GM06990 (cell line): ENCODE data around the gene KCNH6.

ENCODE experiments used
- DNase-seq: peaks from one replicate; pipeline ENCODE4 v3.0.0-alpha.2; 2011; ENCODE audit not compliant: insufficient read length; ENCODE audit errors: extremely low read depth
- H3K27me3 ChIP-seq: replicated peaks from 2 replicates; pipeline ENCODE4 v1.6.0; 2011; ENCODE audit warnings: low read length; ENCODE audit not compliant: control insufficient read depth, insufficient read depth
- H3K36me3 ChIP-seq: 2 replicates; pipeline ENCODE4 v1.5.1; 2011; ENCODE audit warnings: low read length; ENCODE audit not compliant: control insufficient read depth, insufficient read depth
- H3K4me3 ChIP-seq: replicated peaks from 2 replicates; pipeline ENCODE4 v1.5.1; 2011; ENCODE audit warnings: low read depth, mild to moderate bottlenecking, control low read depth, low read length
- CTCF ChIP-seq: IDR thresholded peaks from 2 replicates; pipeline ENCODE4 v1.5.1; 2011; ENCODE audit warnings: low read length, control low read depth, mild to moderate bottlenecking, inconsistent platforms; ENCODE audit not compliant: insufficient read depth, poor library complexity, severe bottlenecking

KCNH6 gene

GRCh38 chr17:63483655-63484575 lies 39.2 kb upstream of the KCNH6 start:
- DNase-seq, result no peak
- Histone ChIP-seq H3K36me3 (no peaks in the 10 kb centered on the region), H3K4me3 (no peak overlapping the region), H3K27me3 (no peaks in the 10 kb centered on the region; the same call in 1 of the 2 replicates)
- no peak for TF ChIP-seq CTCF

GRCh38 chr17:63486317-63487013 lies 36.7 kb upstream of the KCNH6 start:
- TF ChIP-seq CTCF, result no peak
- Histone ChIP-seq H3K36me3 (no peaks in the 10 kb centered on the region), H3K4me3 (no peak overlapping the region), H3K27me3 (no peaks in the 10 kb centered on the region; the same call in 1 of the 2 replicates)
- DNase-seq, result no peak

DNA sequence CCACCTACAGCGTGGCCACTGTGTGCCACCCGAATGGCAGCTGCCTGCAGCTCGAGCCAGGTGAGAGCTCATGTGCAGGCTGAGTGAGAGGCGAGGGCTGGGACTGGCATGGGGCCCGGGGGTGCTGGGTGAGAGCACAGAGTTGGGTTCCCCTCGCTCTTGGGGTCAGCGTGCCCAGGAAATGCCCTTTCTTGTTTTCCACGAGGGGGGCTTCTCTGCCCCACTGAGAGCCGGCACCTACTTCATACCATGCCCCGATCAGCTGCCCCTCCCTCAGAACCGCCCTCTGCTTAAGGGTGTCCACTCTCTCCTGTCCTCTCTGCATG lies 36.2 kb upstream of the KCNH6 start:
- DNase-seq, result no peak
- TF ChIP-seq CTCF, result no peak
- Histone ChIP-seq H3K36me3 (no peaks in the 10 kb centered on the region), H3K4me3 (no peak overlapping the region), H3K27me3 (no peaks in the 10 kb centered on the region; the same call in 1 of the 2 replicates)

- no peak for DNase-seq
- Histone ChIP-seq H3K36me3 (no peaks in the 10 kb centered on the region), H3K27me3 (no peaks in the 10 kb centered on the region; the same call in 1 of the 2 replicates), H3K4me3 (no peak overlapping the region)
- no peak for TF ChIP-seq CTCF
Observed at GRCh38 chr17:63488851-63489250, 34.3 kb upstream of the KCNH6 start.

GRCh38 chr17:63489291-63489690 lies 33.9 kb upstream of the KCNH6 start:
- no peak overlapping the region for H3K4me3 ChIP-seq
- no peaks in the 10 kb centered on the region for H3K36me3 ChIP-seq
- TF ChIP-seq CTCF, result no peak
- no peaks in the 10 kb centered on the region; the same call in 1 of the 2 replicates for H3K27me3 ChIP-seq
- no peak for DNase-seq
